ENCODE results near the gene AFAP1.

DNA sequence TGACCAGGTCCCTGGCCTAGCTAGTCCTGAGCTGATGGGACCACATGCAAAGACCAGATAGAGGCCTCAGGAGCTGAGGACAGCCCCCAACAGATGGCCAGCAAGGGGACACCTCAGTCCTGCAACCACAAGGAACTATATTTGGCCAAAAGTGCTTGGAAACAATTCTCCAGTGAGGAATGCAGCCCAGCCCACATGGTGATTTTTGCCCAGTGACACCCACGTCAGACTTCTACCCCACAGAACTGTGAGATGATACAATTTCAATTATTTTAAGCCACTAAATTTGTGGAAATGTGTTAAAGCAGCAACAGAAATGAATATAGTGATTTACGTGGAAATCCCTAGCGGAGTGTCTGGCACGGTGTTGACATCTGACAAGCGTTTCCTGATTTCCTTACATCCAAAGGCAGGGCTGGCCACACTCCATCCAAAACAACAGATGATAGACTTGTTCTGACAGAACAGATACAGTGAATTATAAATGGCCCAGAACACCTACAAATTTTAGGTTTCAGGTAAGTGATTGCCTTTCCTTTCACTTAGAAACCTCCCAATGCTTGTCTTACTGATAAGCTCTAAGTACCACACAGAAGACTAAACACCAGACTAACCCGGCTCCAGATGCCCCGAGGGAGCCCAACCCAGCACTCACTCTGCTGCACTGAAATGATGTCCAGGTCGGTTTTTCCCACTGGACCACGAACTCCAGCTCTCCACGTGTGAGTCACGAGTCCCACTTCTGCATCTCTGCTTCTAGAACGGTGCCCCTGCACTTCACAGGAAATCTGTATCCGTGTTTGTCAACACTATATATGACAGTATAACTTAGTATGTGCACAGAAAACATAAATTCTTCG, 5.8 kb downstream of the AFAP1 start:
- TF ChIP-seq, protein P1, sequence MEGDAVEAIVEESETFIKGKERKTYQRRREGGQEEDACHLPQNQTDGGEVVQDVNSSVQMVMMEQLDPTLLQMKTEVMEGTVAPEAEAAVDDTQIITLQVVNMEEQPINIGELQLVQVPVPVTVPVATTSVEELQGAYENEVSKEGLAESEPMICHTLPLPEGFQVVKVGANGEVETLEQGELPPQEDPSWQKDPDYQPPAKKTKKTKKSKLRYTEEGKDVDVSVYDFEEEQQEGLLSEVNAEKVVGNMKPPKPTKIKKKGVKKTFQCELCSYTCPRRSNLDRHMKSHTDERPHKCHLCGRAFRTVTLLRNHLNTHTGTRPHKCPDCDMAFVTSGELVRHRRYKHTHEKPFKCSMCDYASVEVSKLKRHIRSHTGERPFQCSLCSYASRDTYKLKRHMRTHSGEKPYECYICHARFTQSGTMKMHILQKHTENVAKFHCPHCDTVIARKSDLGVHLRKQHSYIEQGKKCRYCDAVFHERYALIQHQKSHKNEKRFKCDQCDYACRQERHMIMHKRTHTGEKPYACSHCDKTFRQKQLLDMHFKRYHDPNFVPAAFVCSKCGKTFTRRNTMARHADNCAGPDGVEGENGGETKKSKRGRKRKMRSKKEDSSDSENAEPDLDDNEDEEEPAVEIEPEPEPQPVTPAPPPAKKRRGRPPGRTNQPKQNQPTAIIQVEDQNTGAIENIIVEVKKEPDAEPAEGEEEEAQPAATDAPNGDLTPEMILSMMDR (IDR thresholded peaks at IDR 0.05): no peak
- TF ChIP-seq ZFX (IDR thresholded peaks at IDR 0.05; ENCODE audit: borderline replicate concordance): no peak
